Breast epithelium (tissue), 3 donors: ENCODE results near the gene CSMD2.

Experiments
- CTCF ChIP-seq, 3 donors: fragments of 450-650 bp; IDR thresholded peaks; one replicate each; pipeline ENCODE4 v1.5.1; 2016 to 2017; ENCODE audit warnings: antibody characterized with exemption in 3 of 3, mild to moderate bottlenecking in 3 of 3, moderate library complexity in 3 of 3
- POLR2A ChIP-seq: fragments of 450-650 bp; IDR thresholded peaks from one replicate; pipeline ENCODE4 v1.6.1; 2016; ENCODE audit warnings: antibody characterized with exemption, mild to moderate bottlenecking, moderate library complexity
- POLR2AphosphoS5 ChIP-seq, 3 donors: sonication (generic); formaldehyde crosslinking; IDR thresholded peaks; one replicate each; pipeline ENCODE4 v1.6.1; 2017; ENCODE audit warnings: antibody characterized with exemption in 3 of 3

DNA sequence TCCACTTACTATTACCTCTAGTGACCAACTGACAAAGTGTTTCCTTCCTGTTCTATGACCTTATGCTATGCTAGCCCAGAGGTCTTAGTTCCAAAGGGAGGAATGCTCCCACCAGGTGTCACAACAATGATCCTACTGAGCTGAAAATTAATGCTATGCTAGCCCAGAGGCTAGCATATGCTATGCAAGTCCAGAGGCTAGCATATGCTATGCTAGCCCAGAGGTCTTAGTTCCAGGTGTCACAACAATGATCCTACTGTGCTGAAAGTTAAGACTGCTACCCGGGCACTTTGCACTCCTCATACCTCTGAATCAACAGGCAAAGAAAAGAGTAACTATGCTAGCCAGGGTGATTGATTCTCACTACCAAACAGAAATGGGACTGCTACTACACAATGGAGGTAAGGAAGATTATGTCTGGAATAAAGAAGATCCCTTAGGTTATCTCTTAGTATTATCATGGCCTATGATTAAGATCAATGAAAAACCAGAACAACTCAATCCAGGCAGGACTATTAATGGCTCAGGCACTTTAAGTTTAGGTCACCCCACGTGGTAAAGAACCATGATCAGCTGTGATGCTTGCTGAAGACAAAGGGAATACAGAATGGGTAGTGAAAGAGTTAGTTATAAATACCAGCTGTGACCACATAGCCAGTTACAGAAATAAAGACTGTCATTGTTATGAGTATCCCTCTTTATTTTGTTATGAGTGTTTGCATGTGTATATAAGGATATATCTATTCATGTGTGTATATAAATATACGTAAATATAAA is 114.1 kb downstream of the CSMD2 start:
- TF ChIP-seq CTCF (IDR thresholded peaks at IDR 0.05) = no peak
- TF ChIP-seq POLR2A = no peak
- TF ChIP-seq POLR2AphosphoS5 (IDR thresholded peaks at IDR 0.05) = no peak
